Measurements from ENCODE around the gene INO80E.

Gene INO80E

DNA sequence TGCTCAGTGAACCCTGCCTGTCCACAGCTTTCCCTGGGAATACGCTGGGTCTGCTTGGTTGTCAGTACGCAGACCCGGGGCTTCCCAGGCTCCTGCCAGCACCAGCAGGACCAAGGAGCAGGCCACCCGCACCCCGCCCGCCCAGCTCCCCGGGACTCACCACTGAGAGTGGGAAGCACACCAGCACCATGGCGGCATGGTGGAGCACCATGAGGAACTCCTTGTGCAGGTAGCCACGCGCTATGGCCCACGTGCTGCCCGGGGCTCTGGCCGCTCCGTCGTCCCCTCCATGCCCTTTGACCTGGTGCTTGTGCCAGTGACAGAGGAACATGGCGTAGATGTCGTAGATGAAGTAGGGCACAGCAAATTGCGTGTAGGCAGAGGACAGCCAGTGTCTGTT lies 30.4 kb downstream of the INO80E start:
- no peak overlapping the region for H3K27ac ChIP-seq (ENCODE audit: low read length)
- H3K36me3 ChIP-seq (replicated peaks; ENCODE audit: insufficient read depth, low read length) = no peaks in the 10 kb centered on the region
- H3K9me2 ChIP-seq (replicated peaks; ENCODE audit: insufficient read depth, low read length) = no peaks in the 10 kb centered on the region
- no peak overlapping the region for H2AFZ ChIP-seq (ENCODE audit: low read length)
- H3K4me3 ChIP-seq (ENCODE audit: low read length) = no peak overlapping the region
- no peak overlapping the region for H3K4me2 ChIP-seq (ENCODE audit: low read depth, low read length)
- no peak overlapping the region for H3K9ac ChIP-seq (ENCODE audit: low read length)
- H3K4me1 ChIP-seq (ENCODE audit: low read length) = no peaks in the 10 kb centered on the region
- no peak for DNase-seq
- H3K79me2 ChIP-seq (ENCODE audit: low read length) = no peaks in the 10 kb centered on the region
- no peak for TF ChIP-seq EZH2phosphoT487 (IDR thresholded peaks at IDR 0.05; ENCODE audit: low read length)
- TF ChIP-seq, protein P1, sequence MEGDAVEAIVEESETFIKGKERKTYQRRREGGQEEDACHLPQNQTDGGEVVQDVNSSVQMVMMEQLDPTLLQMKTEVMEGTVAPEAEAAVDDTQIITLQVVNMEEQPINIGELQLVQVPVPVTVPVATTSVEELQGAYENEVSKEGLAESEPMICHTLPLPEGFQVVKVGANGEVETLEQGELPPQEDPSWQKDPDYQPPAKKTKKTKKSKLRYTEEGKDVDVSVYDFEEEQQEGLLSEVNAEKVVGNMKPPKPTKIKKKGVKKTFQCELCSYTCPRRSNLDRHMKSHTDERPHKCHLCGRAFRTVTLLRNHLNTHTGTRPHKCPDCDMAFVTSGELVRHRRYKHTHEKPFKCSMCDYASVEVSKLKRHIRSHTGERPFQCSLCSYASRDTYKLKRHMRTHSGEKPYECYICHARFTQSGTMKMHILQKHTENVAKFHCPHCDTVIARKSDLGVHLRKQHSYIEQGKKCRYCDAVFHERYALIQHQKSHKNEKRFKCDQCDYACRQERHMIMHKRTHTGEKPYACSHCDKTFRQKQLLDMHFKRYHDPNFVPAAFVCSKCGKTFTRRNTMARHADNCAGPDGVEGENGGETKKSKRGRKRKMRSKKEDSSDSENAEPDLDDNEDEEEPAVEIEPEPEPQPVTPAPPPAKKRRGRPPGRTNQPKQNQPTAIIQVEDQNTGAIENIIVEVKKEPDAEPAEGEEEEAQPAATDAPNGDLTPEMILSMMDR (IDR thresholded peaks at IDR 0.05; ENCODE audit: low read length) = no peak
- TF ChIP-seq EZH2 (optimal IDR thresholded peaks at IDR 0.05; ENCODE audit: low read depth, low read length) = no peak
- H3K9me3 ChIP-seq (replicated peaks; ENCODE audit: insufficient read depth, low read length) = no peaks in the 10 kb centered on the region
- no peaks in the 10 kb centered on the region for H4K20me1 ChIP-seq (ENCODE audit: insufficient read depth, low read length)
- H3K27me3 ChIP-seq (replicated peaks; ENCODE audit: insufficient read depth, low read length) = peaks cover 89% of the 10 kb centered on the region
- H3F3A ChIP-seq (ENCODE audit: insufficient read depth, low read length) = no peaks in the 10 kb centered on the region

- no peaks in the 10 kb centered on the region for H3K9me2 ChIP-seq (replicated peaks; ENCODE audit: insufficient read depth, low read length)
- no peak overlapping the region for H2AFZ ChIP-seq (ENCODE audit: low read length)
- TF ChIP-seq, protein P1 (IDR thresholded peaks at IDR 0.05; ENCODE audit: low read length) = no peak
- TF ChIP-seq EZH2 (optimal IDR thresholded peaks at IDR 0.05; ENCODE audit: low read depth, low read length) (no peak), EZH2phosphoT487 (IDR thresholded peaks at IDR 0.05; ENCODE audit: low read length) (no peak)
- H3K9me3 ChIP-seq (replicated peaks; ENCODE audit: insufficient read depth, low read length) = no peaks in the 10 kb centered on the region
- H3K4me3 ChIP-seq (ENCODE audit: low read length) = no peak overlapping the region
- H3K4me2 ChIP-seq (ENCODE audit: low read depth, low read length) = no peak overlapping the region
- H3K4me1 ChIP-seq (ENCODE audit: low read length) = no peaks in the 10 kb centered on the region
- no peak overlapping the region for H3K27ac ChIP-seq (ENCODE audit: low read length)
- H3F3A ChIP-seq (ENCODE audit: insufficient read depth, low read length) = no peaks in the 10 kb centered on the region
- no peak for DNase-seq
- H3K36me3 ChIP-seq (replicated peaks; ENCODE audit: insufficient read depth, low read length) = no peaks in the 10 kb centered on the region
- no peaks in the 10 kb centered on the region for H4K20me1 ChIP-seq (ENCODE audit: insufficient read depth, low read length)
- peaks cover 95% of the 10 kb centered on the region for H3K27me3 ChIP-seq (replicated peaks; ENCODE audit: insufficient read depth, low read length)
- H3K79me2 ChIP-seq (ENCODE audit: low read length) = no peaks in the 10 kb centered on the region
- H3K9ac ChIP-seq (ENCODE audit: low read length) = no peak overlapping the region
Measured at GRCh38 chr16:30027588-30028437, 31.8 kb downstream of the INO80E start.

DNA sequence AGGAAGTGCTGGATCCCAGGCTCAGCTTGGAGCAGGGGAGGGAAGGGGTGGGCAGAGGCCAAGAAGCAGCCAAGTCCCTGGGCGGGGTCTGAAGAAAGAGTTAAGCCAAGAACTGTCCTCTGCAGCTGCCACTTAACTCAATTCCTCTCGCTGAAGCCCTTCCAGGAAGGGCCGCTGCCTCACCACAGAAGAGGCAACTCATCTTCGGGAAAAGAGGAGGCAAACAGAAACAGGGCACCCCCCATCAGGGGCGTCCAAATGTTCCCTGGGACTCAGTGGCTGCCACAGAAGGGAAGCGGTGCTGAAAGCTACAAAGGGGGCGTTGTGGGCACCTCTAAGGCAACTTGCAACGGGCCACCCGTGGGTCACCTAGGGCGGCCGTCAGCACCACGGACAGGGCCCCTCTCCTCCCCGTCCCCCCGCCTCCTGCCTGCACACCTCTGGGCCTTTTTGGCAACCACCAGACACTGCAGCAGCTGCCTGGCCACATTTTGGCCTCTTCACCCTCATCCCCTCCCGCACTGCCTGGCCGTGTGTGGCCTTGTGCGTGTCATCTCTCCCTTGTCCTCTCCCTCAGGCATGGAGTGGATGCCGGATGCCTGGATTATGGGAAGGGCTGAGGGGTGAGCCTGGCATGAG lies 32.5 kb downstream of the INO80E start:
- Histone ChIP-seq H3K9me3 (replicated peaks; ENCODE audit: insufficient read depth, low read length) (no peaks in the 10 kb centered on the region), H3K79me2 (ENCODE audit: low read length) (no peaks in the 10 kb centered on the region), H3K36me3 (replicated peaks; ENCODE audit: insufficient read depth, low read length) (no peaks in the 10 kb centered on the region), H2AFZ (ENCODE audit: low read length) (no peak overlapping the region), H3K9me2 (replicated peaks; ENCODE audit: insufficient read depth, low read length) (no peaks in the 10 kb centered on the region), H3K4me2 (ENCODE audit: low read depth, low read length) (no peak overlapping the region), H4K20me1 (ENCODE audit: insufficient read depth, low read length) (no peaks in the 10 kb centered on the region), H3K9ac (ENCODE audit: low read length) (no peak overlapping the region), H3K27ac (ENCODE audit: low read length) (no peak overlapping the region), H3K4me3 (ENCODE audit: low read length) (no peak overlapping the region), H3F3A (ENCODE audit: insufficient read depth, low read length) (no peaks in the 10 kb centered on the region), H3K27me3 (replicated peaks; ENCODE audit: insufficient read depth, low read length) (peaks cover 91% of the 10 kb centered on the region), H3K4me1 (ENCODE audit: low read length) (no peaks in the 10 kb centered on the region)
- TF ChIP-seq EZH2 (optimal IDR thresholded peaks at IDR 0.05; ENCODE audit: low read depth, low read length) = no peak
- peak; percentile 30 for DNase-seq
